Smooth muscle cell (in vitro differentiated cells): ENCODE results near the gene CALML6. TPM values are rescaled to one million over a fixed set of nuclear protein-coding genes. Genes with fewer than 3 reads are reported as not detected.

Experiments
- DNase-seq: peaks from one replicate; lab custom pipeline; 2025; ENCODE audit not compliant: unreplicated experiment; lab: John Stamatoyannopoulos, UW
- H2AFZ ChIP-seq: fragments of 200-600 bp; sonication (generic); 2 replicates; pipeline ENCODE4 v1.6.0; 2016; ENCODE audit warnings: antibody characterized with exemption, low read depth, mild to moderate bottlenecking
- H3F3A ChIP-seq: fragments of 200-600 bp; sonication (generic); 2 replicates; pipeline ENCODE4 v1.6.0; 2017; ENCODE audit warnings: antibody characterized with exemption, low read depth
- H3K27ac ChIP-seq: fragments of 200-600 bp; sonication (generic); 2 replicates; pipeline ENCODE4 v1.5.1; 2016; ENCODE audit warnings: low read depth, mild to moderate bottlenecking
- H3K27me3 ChIP-seq: fragments of 200-600 bp; sonication (generic); 2 replicates; pipeline ENCODE4 v1.6.1; 2016; ENCODE audit warnings: low read depth, mild to moderate bottlenecking
- H3K36me3 ChIP-seq: fragments of 200-600 bp; sonication (generic); 2 replicates; pipeline ENCODE4 v1.5.1; 2016; ENCODE audit warnings: low read depth
- H3K4me1 ChIP-seq: fragments of 200-600 bp; sonication (generic); 2 replicates; pipeline ENCODE4 v1.5.1; 2016; ENCODE audit warnings: low read depth
- H3K4me2 ChIP-seq: fragments of 200-600 bp; sonication (generic); 2 replicates; pipeline ENCODE4 v1.6.0; 2016; ENCODE audit warnings: mild to moderate bottlenecking
- H3K4me3 ChIP-seq: fragments of 200-600 bp; sonication (generic); 2 replicates; pipeline ENCODE4 v1.5.1; 2016; ENCODE audit warnings: mild to moderate bottlenecking
- H3K79me2 ChIP-seq: fragments of 200-600 bp; sonication (generic); 2 replicates; pipeline ENCODE4 v1.6.0; 2016; ENCODE audit warnings: low read depth, mild to moderate bottlenecking
- H3K9ac ChIP-seq: fragments of 200-600 bp; sonication (generic); 2 replicates; pipeline ENCODE4 v1.6.0; 2016; ENCODE audit warnings: low read depth
- H3K9me3 ChIP-seq: fragments of 200-600 bp; sonication (generic); replicated peaks from 2 replicates; pipeline ENCODE4 v1.5.1; 2016; ENCODE audit warnings: low read depth
- H4K20me1 ChIP-seq: fragments of 200-600 bp; sonication (generic); 2 replicates; pipeline ENCODE4 v1.6.0; 2016; ENCODE audit warnings: low read depth
- CTCF ChIP-seq: fragments of 200-600 bp; sonication (generic); IDR thresholded peaks from 2 replicates; pipeline ENCODE4 v1.5.1; 2017; ENCODE audit warnings: borderline replicate concordance, mild to moderate bottlenecking, antibody characterized with exemption; ENCODE audit not compliant: insufficient read depth, poor library complexity, severe bottlenecking
- WGBS: methylation state at CpG from one replicate; pipeline ENCODE4 v1.1.7; 2016; ENCODE audit warnings: low lambda C conversion rate; 5-methylcytosine and 5-hydroxymethylcytosine counted together
- polyA plus RNA-seq: library from polyadenylated mRNA; unstranded; fragments of >200 nt; fragmentation: Nextera tagmentation; extraction: Ambion mirVana; gene quantifications from 2 replicates; pipeline ENCODE4 v1.2.1, GENCODE V29; 2016
- total RNA-seq: library from RNA; depleted of rRNA; stranded (reverse); fragments of >200 nt; gene quantifications from 2 replicates; pipeline ENCODE4 v1.2.3, GENCODE V29; 2014

Gene CALML6
- total and polyA plus RNA-seq, 2 experiments from 2014 or later = 0.18 to 1.3 TPM

- H4K20me1 ChIP-seq = no peaks in the 10 kb centered on the region
- no peak overlapping the region for H3K4me3 ChIP-seq
- no peaks in the 10 kb centered on the region for H3K4me1 ChIP-seq
- no peak overlapping the region for H3K4me2 ChIP-seq
- 93% methylated on average over 44 of the region's 45 CpGs for WGBS
- no peak for DNase-seq
- no peaks in the 10 kb centered on the region for H3K9me3 ChIP-seq
- no peaks in the 10 kb centered on the region for H3F3A ChIP-seq
- H3K27ac ChIP-seq = no peak overlapping the region
- no peak overlapping the region for H2AFZ ChIP-seq
- no peaks in the 10 kb centered on the region for H3K27me3 ChIP-seq
- TF ChIP-seq CTCF = no peak
- H3K9ac ChIP-seq = no peak overlapping the region
- H3K36me3 ChIP-seq = no peaks in the 10 kb centered on the region
- H3K79me2 ChIP-seq = no peaks in the 10 kb centered on the region
Measured at GRCh38 chr1:1942753-1943656, 27.9 kb downstream of the CALML6 start.

- Histone ChIP-seq H3K9ac (no peak overlapping the region), H3K79me2 (no peaks in the 10 kb centered on the region), H4K20me1 (no peaks in the 10 kb centered on the region), H3K27ac (no peak overlapping the region), H2AFZ (peak overlapping the region; percentile 49), H3K9me3 (no peaks in the 10 kb centered on the region), H3K27me3 (no peaks in the 10 kb centered on the region), H3K4me1 (no peaks in the 10 kb centered on the region), H3K4me2 (peak overlapping the region; percentile 84), H3K4me3 (peak overlapping the region; percentile 45), H3K36me3 (no peaks in the 10 kb centered on the region), H3F3A (no peaks in the 10 kb centered on the region)
- DNase-seq = peak; percentile 23
- TF ChIP-seq CTCF = peak; percentile 88
- 20% methylated on average over 37 of the region's 37 CpGs for WGBS
Measured at GRCh38 chr1:1943834-1944570, 28.9 kb downstream of the CALML6 start.

- Histone ChIP-seq H3K4me2 (no peak overlapping the region), H3K36me3 (no peaks in the 10 kb centered on the region), H3K9ac (no peak overlapping the region), H3K4me3 (no peak overlapping the region), H2AFZ (no peak overlapping the region), H4K20me1 (no peaks in the 10 kb centered on the region), H3K79me2 (no peaks in the 10 kb centered on the region), H3K4me1 (no peaks in the 10 kb centered on the region), H3K27ac (no peak overlapping the region), H3K27me3 (no peaks in the 10 kb centered on the region), H3F3A (no peaks in the 10 kb centered on the region), H3K9me3 (no peaks in the 10 kb centered on the region)
- 94% methylated on average over 29 of the region's 29 CpGs for WGBS
- TF ChIP-seq CTCF = no peak
- DNase-seq = no peak
Measured at GRCh38 chr1:1945782-1946393, 30.8 kb downstream of the CALML6 start.
